GM21367 (cell line): Measurements from ENCODE around the gene PRELID1.

ENCODE experiments used
- ATAC-seq: cut with Tn5 transposase; IDR thresholded peaks from one replicate; pipeline ENCODE4 v1.9.1; 2021; ENCODE audit not compliant: unreplicated experiment

Gene PRELID1

DNA sequence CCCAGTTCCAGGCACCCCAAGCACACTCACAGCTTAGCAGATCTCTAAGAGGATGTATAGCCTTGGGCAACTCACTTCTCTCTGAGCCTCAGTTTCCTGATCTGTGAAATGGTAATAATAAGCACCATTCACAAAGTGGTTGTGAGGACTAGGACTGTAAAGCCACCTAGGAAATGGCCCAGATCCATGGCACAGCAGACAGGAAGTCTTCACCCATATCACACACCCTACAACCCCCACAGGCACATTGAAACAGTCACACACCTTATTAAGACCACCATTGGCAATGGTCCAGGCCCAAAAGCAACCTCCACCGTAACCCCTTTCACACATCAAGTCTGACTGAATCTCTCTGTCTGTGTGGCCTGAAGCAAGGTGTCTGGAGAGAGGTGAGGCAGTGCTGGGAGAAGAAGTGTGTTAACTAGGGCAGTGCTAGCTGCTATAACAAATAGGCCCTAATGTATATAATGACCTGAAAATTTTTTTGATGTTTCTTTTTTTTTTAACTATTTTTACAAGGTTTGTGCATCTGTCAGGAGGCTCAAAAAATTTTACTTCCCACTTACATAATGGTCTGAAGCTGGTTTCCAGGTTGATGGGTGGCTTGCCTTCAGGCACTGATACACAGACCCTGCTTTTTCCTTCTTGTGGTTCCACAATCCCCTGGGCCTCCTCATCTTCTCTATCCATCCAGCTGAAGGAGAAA is 51.7 kb downstream of the PRELID1 start:
- ATAC-seq, result no peak

DNA sequence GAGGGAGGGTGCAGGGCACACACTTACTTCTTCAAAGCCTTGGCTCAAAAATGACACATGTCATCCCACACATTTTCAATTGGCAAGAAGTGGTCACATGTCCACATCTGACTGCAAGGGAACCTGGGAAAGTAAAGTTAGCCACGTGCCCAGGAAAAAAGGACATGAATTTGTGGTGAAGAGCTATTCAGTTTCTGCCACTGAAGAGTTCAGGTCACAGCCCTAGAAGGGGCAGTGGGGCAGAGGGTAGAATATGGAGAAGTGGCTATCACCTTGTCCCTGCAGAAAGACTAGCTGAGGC is 52.2 kb downstream of the PRELID1 start:
- no peak for ATAC-seq
